Stimulated activated CD8-positive, alpha-beta memory T cell treated with anti-CD3 and anti-CD28 coated beads, Interleukin-12 subunit alpha, Interleukin-12 subunit beta, amount 100 ng/mL, for 24 hours (primary cell): ENCODE measurements around the gene IFNA4.
"Not testable (repeated sequence)": the region's sequence is repeated elsewhere in the genome, so short reads cannot be mapped to it uniquely, and the experiment has no call there.

Experiments used
- DNase-seq: peaks from one replicate; pipeline ENCODE4 v3.0.0-alpha.2; 2020; ENCODE audit errors: extremely low read depth

The IFNA4 gene

GRCh38 chr9:21187487-21187886, at the start of gene IFNA4:
TSS of gene IFNA4 (minus strand) at chr9:21187587. CDS start at chr9:21187531, 56 bp downstream.
- not testable (repeated sequence) for DNase-seq

- DNase-seq: not testable (repeated sequence)
These were observed 49.0 kb upstream of the IFNA4 start for GRCh38 chr9:21236360-21236714.

DNA sequence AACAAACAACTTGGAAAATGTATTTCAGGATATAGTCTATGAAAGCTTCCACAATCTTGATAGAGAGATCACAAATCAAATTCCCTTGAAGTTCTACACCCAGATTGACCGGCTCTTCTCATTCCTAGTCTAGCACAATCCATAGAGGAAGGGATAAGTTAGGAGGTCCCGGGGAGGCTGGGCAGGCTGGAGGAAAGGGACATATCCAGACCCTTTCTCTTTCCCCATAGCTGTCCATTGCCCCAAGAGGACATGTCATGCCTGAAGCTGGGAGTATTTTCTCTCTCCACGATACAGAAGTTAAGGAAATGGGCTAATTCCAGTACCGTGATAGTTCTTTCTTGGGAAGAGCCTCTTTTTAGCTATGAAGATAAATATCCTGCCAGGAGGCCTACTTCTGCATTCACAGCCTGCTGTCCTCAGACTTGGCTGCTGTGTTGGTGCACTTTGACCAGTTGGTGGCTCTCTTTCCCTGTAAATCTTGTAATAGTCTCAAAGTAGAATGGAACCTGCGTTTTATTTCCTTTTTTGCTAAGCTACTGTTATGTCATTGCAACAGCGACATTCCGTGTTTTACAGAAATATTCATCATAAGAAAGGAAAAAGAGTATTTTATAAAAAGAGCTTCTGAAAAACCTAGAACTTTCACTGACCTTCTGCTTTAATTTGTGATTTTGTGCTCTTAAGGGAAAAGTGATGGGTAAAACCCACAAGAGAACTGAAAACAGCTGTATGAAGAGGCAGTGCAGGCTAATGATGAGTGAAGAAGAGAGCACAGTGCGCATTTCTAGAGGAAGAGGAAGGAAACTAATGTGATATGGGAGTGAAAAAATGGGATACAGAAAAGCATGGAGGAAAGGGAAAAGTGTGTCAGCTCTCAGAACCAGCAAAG, 48.3 kb upstream of the IFNA4 start:
- not testable (repeated sequence) for DNase-seq

GRCh38 chr9:21234153-21234687, 46.8 kb upstream of the IFNA4 start:
- no peak for DNase-seq

GRCh38 chr9:21233258-21233657, 45.9 kb upstream of the IFNA4 start:
- no peak for DNase-seq

DNA sequence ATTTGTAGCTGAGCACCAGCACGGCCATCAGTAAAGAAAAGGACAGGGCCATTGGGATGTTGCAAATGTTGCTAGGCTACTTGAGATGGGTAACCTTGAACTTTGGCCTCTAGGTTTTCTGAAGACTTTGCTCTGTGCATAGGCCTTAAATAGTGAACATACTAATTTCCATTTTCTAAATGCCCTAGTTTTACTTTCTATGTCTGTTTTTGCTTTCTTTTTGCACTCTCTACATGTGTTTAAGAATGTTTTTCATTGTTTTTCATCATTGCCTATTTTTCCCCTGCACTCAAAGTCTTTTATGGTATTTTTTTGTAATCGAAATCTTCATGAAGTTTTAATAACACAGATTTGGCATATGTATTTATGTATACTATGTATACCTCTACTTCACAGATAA, 40.7 kb upstream of the IFNA4 start, which contains the start of gene IFNA17:
IFNA17 (minus strand) TSS at position 101 of the 400 bp plus-strand sequence; CDS start at position 52, 49 bp downstream.
- no peak for DNase-seq

GRCh38 chr9:21217211-21217610, 29.8 kb upstream of the IFNA4 start, which contains the start of gene IFNA16:
TSS of gene IFNA16 (minus strand) at chr9:21217311. CDS start at chr9:21217305, 6 bp downstream.
- not testable (repeated sequence) for DNase-seq

GRCh38 chr9:21213411-21214326, 26.3 kb upstream of the IFNA4 start:
- not testable (repeated sequence) for DNase-seq

- not testable (repeated sequence) for DNase-seq
These were observed 24.8 kb upstream of the IFNA4 start for GRCh38 chr9:21212160-21212559.

- DNase-seq: not testable (repeated sequence)
These were observed 23.4 kb upstream of the IFNA4 start for GRCh38 chr9:21210782-21211181.

- no peak for DNase-seq
These were observed 22.9 kb upstream of the IFNA4 start for GRCh38 chr9:21210311-21210710.

- DNase-seq: not testable (repeated sequence)
These were observed 19.7 kb upstream of the IFNA4 start, which contains the start of gene IFNA10 for GRCh38 chr9:21207043-21207442. TSS of gene IFNA10 (minus strand) at chr9:21207143. CDS start at chr9:21207097, 46 bp downstream.

DNA sequence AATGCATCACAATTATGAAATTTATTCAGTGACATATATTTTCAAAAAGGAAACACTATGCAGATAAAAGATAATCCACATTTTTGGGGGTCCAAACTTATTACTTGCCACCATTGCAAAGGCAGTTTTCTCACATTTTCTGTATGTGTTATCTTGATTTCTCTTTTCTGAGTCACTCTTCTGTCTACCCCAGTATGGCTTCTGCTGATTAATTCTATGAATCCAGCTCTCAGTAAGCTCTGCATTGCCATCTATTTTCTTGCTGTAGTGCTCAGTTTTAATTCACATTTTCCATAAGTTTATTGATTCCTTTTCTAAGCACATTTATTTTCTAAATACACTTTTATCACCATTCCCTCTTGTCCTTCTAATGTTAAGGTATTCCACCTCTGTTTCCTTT, 17.8 kb upstream of the IFNA4 start:
- DNase-seq: no peak

DNA sequence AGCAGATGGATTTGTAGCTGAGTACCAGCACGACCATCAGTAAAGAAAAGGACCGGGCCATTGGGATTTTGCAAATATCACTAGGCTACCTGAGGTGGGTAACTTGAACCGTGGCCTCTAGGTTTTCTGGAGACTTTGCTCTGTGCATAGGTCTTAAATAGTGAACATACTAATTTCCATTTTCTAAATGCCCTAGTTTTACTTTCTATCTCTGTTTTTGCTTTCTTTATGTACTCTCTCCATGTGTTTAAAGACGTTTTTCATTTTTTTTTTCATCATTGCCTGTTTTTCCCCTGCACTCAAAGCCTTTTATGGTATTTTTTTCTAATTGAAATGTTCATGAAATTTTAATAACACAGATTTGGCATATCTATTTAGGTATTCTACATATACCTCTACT, 14.7 kb upstream of the IFNA4 start, which contains the start of gene IFNA7:
IFNA7 (minus strand) TSS at position 101 of the 400 bp plus-strand sequence; CDS start at position 61, 40 bp downstream.
- not testable (repeated sequence) for DNase-seq

DNA sequence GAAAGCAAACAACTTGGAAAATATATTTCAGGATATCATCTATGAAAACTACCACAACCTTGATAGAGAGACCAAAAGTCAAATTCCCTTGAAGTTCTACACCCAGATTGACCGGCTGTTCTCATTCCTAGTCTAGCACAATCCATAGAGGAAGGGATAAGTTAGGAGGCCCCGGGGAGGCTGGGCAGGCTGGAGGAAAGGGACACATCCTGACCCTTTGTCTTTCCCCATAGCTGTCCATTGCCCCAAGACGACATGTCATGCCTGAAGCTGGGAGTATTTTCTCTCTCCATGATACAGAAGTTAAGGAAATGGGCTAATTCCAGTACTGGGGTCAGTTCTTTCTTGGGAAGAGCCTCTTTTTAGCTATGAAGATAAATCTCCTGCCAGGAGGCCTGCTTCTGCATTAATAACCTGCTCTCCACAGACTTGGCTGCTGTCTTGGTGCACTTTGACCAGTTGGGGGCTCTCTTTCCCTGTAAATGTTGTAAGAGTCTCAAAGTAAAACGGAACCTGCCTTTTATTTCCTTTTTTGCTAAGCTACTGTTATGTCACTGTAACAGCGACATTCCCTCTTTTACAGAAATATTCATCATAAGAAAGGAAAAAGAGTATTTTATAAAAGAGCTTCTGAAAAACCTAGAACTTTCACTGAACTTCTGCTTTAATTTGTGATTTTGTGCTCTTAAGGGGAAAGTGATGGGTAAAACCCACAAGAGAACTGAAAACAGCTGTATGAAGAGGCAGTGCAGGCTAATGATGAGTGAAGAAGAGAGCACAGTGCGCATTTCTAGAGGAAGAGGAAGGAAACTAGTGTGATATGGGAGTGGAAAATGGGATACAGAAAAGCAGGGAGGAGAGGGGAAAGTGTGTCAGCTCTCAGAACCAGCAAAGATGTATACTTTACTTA, 7.7 kb upstream of the IFNA4 start:
- DNase-seq: not testable (repeated sequence)

- not testable (repeated sequence) for DNase-seq
These were observed 4.3 kb downstream of the IFNA4 start for GRCh38 chr9:21182810-21183736.

GRCh38 chr9:21174671-21175070, 12.7 kb downstream of the IFNA4 start:
- DNase-seq: no peak

GRCh38 chr9:21172156-21172555, 15.2 kb downstream of the IFNA4 start:
- no peak for DNase-seq

DNA sequence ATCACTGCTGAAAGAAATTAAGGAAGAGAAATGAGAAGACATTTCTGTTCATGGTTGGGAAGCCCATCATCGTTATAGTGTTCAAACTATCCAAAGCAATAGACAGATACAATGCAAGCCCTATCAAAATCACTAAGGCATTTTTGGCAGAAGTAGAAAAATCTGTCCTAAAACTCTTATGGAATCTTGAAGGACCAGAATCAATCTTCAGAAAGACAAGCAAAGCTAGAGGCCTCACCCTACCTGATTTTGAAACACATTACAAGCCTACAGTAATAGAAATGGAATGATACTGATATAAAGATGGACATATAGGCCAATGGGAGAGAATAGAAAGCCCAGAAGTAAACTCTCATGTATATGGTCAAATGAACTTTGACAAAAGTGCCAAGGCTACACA, 16.0 kb downstream of the IFNA4 start:
- DNase-seq: no peak
